PC-3 (cell line): ENCODE data around the gene MYB.

Source experiments
- EZH2phosphoT487 ChIP-seq: fragments of 300-600 bp; sonication (generic); IDR thresholded peaks from 2 replicates; pipeline ENCODE4 v1.6.1; 2018; ENCODE audit warnings: mild to moderate bottlenecking, antibody characterized with exemption, low read length, borderline replicate concordance
- TF ChIP-seq, protein P1 (sequence below): fragments of 300-600 bp; sonication (generic); conservative IDR thresholded peaks from 2 replicates; pipeline ENCODE4 v1.5.1; 2017; ENCODE audit warnings: antibody characterized with exemption, low read depth, mild to moderate bottlenecking, low read length

DNA sequence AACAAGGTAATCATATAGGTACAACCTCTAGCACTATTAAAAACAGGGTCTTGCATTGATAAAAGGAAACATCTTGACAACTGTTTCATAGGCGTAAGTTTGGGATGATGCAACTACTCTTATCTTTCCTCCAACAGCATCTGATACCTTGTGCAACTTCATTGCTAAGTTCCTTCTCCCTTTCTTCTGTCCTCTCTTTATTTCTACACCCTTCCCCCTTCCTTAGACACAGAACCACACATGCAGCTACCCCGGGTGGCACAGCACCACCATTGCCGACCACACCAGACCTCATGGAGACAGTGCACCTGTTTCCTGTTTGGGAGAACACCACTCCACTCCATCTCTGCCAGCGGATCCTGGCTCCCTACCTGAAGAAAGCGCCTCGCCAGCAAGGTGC is 14.4 kb downstream of the MYB start:
- TF ChIP-seq, protein P1, sequence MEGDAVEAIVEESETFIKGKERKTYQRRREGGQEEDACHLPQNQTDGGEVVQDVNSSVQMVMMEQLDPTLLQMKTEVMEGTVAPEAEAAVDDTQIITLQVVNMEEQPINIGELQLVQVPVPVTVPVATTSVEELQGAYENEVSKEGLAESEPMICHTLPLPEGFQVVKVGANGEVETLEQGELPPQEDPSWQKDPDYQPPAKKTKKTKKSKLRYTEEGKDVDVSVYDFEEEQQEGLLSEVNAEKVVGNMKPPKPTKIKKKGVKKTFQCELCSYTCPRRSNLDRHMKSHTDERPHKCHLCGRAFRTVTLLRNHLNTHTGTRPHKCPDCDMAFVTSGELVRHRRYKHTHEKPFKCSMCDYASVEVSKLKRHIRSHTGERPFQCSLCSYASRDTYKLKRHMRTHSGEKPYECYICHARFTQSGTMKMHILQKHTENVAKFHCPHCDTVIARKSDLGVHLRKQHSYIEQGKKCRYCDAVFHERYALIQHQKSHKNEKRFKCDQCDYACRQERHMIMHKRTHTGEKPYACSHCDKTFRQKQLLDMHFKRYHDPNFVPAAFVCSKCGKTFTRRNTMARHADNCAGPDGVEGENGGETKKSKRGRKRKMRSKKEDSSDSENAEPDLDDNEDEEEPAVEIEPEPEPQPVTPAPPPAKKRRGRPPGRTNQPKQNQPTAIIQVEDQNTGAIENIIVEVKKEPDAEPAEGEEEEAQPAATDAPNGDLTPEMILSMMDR: no peak
- no peak for TF ChIP-seq EZH2phosphoT487
